UCSD-AML1 (cell line): ENCODE data around the gene RDX.
A peak's percentile ranks its signal among the peaks of the same experiment; 100 is the strongest.
"Not testable (repeated sequence)": the region's sequence is repeated elsewhere in the genome, so short reads cannot be mapped to it uniquely, and the experiment has no call there.

ENCODE experiments used
- DNase-seq: peaks from one replicate; lab custom pipeline; 2025; ENCODE audit not compliant: unreplicated experiment; lab: John Stamatoyannopoulos, UW

RDX gene

DNA sequence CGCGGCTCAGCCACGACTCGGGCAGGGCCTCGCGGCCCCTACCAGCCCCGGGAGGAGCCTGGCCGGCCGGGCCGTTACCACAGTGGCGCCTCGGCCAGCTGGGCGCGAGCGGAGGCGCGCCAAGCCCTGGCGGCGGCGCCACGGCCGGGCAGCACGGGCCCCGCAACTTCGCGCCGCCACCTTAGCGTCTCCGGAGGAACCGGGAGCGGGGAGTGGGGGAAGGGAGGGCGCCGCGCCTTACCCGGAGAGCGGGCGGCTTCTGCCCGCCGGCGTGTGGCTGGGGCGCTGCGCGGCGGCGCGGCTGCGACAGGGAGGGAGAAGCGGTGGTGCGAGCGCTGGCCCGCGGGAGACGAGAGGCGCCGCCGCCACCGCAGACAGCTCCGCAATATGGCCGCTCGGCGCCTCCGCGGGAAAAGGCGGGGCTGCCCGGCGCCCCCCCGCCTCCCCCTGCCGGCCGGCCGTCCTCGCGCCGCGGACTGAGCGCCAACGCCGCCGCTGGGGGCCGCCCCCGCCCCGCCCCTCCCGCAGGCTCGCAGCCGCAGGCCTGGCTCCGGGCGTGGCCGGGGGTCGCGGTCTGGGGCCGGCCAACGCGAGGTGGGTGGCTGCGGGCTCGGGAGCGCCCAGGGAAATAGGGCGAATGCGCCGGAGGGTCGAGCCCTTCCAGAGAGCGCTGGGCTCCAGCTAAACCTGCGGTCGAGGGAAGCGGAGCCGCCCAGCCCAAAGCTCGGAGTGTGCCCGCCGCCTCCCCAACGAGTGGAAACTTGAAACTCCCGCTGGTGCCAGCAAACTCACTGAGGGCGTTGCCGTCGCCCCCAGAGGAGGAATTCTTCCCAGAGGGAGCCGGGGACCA lies at the start of gene RDX:
RDX (minus strand) TSS at position 389 of the 850 bp plus-strand sequence. CDS start 16,922 bp downstream, outside the sequence.
- peak; percentile 84 for DNase-seq

DNA sequence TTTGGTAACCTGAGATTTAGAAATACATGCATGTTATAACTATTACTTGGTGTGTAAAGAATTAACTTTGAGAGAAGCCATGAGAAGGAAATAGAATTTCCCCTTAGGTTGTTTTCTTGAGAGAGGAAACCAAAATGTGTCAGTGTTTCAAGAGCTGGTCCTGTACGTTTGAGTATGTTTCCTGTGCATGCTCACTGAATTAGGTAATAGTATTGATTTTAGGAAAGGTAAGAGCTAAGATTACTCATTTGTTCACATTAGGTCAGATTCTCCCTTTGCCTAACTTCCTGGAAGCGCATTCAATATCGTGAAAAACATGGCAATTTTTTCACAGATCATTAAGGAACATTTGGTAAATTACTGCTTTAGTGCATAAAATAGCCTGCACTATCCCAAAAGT lies 49.3 kb upstream of the RDX start:
- no peak for DNase-seq

DNA sequence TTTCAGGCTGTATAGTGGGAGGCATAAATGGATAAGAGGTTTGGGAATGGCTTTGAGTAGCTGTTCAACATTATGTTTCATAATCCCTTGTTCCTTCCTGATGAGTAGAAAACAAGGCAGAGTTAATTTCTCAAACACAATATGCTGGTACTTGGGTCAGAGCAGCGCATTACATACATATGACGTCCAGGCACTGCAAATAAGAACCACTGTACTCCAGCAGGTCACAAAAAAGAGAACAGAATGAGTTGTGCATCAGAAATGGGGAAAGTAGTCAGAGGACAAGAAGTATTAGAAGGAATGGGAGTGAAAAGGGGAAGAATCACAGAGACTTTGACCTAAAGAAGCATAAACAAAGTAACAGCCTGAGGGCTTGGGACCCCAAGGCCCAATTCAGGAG lies 44.0 kb upstream of the RDX start:
- DNase-seq, result no peak

DNA sequence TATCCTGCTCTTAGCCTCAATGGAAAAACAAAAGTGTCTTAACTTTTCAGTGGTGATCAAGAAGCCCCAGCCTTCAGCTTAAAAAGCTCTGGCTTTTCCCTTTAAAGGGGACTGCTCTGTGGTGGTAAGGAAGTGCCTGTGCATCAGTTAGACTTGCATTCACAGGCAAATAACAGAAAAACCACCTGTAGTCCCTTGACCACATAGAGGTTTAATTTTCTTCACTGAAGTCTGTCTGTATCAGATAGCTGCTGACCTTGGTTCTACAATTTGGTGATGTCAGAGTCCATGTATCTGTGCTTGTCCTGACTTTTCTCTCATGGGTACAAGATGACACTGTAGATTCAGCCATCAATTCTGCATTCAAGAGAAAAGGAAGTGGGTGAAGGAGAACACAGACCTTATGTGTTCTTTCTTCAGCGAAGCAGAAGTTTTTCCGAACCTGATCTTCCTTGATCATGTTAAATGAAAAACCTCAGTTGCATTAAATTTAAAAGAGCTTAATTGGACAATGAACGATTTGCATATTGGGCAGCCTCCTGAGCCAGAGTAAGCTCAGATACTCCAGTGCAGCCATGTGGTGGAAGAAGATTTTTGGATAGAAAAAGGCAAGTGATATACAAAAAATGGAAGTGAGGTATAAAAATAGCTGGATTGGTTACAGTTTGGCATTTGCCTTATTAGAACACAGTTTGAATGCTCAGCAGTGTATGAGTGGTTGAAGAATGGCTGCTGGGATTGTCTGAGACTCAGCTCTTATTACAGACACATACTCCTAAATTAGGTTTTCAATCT lies 43.2 kb upstream of the RDX start:
- no peak for DNase-seq

DNA sequence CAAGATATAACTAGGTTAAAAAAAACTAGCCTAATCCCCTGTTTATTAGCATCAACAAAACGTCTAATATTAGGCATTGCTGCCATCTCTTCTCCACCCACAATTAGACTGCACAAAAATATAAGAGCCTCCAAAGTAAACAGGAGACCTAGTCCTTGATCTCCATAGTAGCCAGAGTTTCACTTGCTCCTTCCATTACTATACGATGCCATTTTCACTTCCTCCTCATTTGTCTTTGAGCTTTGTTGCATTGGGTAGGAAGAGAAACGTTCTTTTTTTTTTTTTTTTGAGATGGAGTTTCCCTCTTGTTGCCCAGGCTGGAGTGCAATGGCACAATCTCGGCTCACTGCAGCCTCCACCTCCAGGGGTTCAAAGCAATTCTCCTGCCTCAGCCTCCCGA lies 42.3 kb upstream of the RDX start:
- no peak for DNase-seq

DNA sequence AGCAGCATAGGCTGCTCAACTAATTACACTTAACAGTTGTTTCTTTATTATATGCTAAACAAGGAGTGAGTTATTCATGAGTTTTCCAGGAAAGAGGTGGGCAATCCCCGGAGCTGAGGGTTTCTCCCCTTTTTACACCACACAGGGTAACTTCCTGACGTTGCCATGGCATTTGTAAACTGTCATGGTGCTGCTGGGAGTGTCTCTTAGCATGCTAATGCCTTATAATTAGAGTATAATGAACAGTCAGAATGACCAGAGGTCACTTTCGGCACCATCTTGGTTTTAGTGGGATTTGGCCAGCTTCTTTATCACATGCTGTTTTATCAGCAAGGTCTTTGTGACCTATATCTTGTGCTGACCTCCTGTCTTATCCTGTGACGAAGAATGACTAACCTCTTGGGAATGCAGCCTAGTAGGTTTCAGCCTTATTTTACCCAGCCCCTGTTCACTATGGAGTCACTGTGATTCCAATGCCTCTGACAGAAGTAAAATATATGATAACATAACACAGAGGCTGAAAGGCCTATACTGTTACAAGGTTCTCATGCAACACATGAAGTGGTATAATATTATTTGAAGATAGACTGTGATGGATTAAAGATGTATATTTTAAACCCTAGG lies 41.3 kb upstream of the RDX start:
- DNase-seq, result no peak

DNA sequence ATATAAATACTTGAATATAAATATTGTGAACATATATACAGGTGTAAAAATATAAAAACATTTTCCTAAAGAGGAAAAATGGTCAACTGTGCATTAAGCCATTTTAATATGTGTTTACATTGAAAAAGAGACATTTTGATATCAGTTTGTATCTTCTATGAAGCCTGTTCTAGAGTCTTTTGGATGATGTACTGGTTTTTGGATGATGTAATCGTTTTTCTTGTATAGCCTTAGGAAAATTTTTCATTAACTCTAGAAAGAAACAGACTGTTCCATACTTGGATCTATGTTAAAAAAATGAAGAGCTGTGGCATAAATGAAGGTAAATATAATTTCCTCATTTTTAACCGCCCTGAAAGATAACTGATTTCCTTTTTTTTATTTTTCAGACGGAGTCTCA lies 39.6 kb upstream of the RDX start:
- no peak for DNase-seq

DNA sequence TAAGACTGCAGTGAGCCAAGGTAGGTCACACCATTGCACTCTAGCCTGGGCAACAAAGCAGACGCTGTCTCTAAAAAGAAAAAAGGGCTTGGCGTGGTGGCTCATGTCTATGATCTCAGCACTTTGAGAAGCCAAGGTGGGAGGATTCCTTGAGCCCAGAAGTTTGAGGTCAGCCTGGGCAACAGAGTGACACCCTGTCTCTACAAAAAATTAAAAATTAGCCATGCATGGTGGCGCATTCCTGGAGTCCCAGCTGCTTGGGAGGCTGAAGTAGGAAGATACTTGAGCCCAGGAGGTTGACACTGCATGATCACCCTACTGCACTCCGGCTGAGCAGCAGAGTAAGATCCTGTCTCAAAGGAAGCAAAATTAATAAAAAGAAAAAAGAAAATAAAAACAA lies 38.9 kb upstream of the RDX start:
- DNase-seq, result no peak

DNA sequence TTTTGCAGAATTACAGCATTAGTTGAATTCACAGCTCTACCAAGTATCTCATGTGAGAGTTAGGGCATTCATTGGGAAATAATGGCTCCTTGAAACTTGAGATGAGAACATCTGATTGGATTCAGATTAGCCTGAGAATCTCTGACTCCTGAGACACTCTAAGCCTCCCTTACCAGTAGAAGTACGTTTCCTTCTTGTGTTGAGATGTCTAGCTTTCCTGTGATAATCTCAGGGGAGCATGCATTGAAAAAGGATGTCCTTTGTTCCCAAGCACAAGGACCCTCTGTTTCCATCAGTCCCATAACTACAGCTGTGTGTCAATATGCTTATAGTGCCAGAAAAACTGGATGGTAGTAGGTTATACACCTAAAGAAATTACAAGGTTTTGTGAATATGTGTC lies 35.2 kb upstream of the RDX start:
- DNase-seq, result no peak

DNA sequence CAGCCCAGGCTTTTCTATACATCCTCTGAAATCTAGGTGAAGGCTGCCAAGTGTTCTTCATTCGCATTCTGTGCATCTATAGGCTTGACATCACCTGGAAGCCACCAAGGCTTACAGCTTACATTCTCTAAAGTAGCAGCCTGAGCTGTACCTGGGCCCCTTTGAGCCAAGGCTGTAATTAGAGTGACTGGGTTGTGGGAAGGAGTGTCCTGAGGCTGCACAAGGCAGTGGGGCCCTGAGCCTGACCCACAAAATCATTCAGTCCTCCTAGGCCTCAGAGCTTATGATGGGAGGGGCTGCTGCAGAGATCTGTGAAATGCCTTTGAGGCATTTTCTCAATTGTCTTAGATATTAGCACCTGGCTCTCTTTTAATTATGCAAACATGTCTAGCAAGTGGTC lies 33.0 kb upstream of the RDX start:
- DNase-seq, result no peak

DNA sequence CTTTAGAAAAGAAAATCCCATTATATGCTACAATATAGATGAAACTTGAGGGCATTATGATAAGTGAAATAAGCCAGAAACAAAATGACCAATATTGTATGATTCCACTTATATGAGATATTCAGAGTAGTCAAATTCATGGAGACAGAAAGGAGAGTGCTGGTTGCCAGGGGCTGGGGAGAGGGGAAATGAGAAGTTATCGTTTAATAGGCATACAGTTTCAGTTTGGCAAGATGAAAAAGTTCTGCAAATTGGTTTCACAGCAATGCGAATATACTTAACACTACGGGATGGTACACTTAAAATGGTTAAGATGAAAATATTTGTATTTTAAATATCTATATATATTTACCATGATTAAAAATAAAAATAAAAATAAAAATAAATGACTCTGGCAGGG lies 31.1 kb upstream of the RDX start:
- no peak for DNase-seq

DNA sequence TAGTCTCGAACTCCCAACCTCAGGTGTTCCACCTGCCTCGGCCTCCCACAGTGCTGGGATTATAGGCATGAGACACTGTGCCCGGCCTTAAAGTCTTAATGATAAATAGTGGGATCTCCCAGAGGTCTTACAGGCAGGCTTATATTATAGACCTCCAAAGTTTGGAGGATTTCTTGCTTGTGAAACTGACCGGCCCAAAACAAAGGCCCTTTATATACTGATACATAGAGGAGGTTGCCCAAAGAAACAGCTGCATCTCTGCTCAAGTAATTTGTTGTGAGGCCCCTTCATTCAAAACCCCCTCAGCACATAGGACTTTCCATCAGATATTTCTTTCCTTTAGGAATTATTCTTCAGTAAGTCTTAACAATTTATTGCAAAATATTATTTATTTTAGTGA lies 27.4 kb upstream of the RDX start:
- DNase-seq, result no peak

DNA sequence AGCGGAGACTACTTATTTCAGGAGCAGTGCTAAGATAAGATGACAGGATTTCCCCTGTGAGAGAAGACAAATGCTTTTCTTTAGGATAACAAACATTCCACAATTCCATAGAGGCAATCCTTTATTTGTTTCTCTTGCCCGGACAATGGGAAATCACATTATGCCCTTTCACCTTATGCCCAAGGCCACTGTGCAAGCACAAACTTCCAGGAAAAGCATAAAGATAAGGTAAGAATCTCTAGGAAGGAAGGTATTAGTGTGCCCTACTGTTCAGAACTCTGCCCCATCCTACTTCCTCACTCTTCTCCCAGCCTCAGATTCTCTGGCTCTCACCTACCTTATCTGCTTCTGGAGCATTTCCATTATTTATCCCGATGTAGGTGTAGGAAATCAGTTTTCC lies 23.1 kb upstream of the RDX start:
- no peak for DNase-seq

DNA sequence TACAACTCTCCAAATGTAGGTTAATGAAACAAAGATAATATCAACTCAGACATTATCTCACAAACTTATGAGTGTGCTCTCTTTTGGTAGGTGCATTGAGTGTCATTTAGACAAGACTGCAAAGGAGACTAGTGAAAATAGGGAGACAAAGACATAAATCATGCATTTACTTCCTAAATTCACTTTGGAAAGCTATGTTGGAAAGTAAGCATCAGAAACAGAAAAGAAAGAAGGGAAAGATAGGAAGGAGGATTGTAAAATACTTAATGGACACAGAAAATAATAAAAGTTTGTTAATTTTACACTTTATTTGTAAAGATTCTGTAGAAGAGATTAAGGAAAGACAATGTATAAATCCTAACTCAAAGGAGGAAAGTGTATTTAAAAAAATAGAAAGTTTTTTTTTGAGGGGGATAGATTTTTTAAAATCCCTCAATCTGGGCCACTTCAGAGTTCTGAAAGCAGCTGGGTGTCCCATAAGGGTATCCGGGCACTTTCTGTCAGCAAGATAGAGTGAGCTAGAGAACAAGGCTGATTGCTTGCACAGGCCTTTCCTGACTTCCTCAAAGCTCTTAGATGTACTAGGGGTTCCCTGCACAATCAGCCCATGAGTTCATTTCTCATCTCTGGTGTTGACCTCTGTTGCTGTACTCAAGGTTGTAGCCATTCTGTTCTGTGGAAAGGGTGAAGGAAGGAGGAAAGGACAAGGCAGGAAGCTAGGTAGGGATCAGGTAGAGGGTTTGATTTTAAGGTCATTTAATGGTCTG lies 22.4 kb upstream of the RDX start:
- no peak for DNase-seq

DNA sequence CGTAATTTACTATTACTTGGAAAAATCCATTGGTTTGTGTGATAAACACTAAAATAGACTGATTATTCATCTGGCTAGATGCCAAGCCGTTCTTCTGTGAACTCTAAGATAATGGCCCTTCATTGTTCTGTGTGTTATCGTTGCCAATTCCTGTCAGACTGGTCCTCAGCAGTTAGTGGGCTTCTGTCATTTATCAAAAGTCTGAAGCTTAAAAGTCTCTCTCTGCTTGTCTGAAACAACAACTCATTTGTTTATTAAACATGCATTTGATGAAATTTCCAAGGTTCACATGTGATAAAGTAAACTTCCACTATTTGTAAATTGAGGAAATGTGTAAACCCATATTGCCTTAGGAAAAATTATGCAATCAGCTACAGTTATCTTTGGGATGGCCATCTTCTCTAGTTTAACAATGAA lies 21.1 kb upstream of the RDX start:
- no peak for DNase-seq

DNA sequence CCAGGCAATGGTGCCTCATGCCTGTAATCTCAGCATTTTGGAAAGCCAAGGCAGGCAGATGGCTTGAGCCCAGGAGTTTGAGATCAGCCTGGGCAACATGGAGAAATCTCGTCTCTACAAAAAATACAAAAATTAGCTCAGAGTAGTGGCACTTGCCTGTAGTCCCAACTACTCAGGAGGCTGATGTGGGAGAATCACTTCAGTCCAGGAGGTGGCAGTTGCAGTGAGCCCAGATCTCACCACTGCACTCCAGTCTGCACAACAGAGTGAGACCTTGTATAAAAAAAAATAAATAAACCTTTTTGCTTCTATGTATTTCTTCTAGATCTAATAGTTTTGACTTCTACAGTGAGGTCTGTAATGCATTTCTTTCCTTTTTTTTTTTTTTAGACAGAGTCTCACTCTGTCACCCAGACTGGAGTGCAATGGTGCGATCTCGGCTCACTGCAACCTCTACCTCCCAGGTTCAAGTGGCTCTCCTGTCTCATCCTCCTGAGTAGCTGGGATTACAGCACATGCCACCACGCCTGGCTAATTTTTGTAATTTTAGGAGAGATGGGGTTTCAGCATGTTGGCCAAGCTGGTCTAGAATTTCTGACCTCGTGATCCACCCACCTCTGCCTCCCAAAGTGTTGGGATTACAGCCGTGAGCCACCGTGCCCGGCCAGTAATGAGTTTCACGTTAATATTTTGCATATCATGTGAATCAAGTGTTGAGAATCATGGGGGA lies 18.1 kb upstream of the RDX start:
- no peak for DNase-seq

DNA sequence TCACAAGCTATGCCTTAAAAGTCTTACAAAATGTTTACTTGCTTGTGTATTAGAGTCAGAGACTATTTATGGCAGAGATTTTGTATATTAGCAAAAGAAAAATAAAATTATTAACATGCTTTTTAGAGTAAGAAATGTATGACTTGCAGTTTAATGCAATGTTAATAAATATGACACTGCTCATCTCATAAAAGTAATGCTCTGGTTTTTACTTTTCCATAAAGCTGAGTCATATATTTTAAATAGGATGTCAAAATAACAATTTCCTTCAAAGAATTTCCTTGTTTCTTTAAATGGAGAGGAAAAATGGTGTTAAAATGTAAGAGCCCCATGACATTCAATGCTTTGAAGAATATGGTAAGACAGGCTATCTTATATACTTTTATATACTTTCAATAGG lies 16.3 kb upstream of the RDX start:
- no peak for DNase-seq

DNA sequence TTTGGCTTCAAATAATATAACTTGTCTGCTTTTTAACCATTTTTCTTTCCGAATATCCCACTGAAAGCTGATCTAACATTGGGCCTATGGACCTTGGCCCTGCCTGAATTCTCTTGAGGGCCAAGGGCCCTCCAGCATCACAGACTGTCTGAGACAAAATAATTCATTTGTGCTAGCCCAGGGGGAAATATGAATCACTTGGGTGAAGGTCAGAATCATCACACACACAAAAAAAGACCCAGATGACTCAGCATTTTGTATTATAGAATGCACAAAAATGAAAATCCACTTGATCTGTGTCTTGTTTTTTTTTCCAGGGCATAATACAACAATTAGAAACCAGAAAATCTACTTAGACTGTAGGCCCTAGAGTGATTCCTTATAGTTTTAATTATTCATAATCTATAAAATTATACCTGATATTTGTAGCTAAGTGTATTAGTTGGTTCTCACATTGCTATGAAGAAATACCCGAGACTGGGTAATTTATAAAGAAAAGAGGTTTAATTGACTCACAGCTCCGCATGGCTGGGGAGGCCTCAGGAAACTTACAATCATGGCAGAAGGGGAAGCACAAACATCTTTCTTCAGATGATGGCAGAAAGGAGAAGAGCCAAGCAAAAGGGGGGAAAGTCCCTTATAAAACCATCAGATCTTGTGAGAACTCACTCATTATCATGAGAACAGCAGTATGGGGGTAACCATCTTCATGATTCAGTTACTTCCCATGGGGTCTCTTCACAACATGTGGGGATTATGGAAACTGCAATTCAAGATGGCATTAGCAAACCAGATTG lies 15.6 kb upstream of the RDX start:
- DNase-seq, result no peak

DNA sequence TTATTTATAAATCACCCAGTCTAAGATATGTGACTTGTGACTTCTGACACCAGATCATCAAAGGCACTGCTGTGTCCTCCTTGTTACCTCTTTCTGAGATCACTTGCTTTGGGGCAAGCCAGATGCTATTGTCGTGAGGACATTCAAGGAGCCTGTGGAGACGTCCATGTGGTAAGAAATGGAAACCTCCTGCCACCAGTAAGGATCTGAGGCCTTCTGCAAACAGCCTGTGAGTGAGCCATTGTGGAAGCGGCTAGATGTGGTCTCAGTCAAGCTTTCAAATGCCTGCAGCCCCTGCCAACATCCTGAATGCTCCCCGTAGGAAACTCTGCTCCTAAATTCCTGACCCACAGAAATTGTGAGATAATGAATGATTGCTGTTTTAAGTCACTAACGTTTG lies 11.7 kb upstream of the RDX start:
- no peak for DNase-seq

DNA sequence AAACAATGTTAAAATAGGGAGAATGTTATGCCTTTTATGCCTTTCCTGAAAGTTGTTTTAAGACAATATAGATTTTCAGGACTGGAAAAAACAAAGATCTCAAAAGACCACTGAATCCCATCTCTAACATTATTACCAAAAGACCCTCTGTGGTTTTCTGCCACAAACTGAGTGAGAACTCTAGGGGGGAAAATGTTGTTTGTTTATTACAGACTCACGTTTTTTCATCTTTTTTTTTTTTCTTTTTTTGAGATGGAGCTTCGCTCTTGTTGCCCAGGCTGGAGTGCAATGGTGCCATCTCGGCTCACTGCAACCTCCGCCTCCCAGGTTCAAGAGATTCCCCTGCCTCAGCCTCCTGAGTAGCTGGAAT lies 9.6 kb upstream of the RDX start:
- not testable (repeated sequence) for DNase-seq
